SW 1271 (cell line): ENCODE results near the gene CFAP77.
A peak's percentile ranks its signal among the peaks of the same experiment; 100 is the strongest.
"Not testable (repeated sequence)": the region's sequence is repeated elsewhere in the genome, so short reads cannot be mapped to it uniquely, and the experiment has no call there.

Experiments
- DNase-seq, 2 experiments: peaks; one replicate each; lab custom pipeline; 2025; lab: John Stamatoyannopoulos, UW

Gene CFAP77

DNA sequence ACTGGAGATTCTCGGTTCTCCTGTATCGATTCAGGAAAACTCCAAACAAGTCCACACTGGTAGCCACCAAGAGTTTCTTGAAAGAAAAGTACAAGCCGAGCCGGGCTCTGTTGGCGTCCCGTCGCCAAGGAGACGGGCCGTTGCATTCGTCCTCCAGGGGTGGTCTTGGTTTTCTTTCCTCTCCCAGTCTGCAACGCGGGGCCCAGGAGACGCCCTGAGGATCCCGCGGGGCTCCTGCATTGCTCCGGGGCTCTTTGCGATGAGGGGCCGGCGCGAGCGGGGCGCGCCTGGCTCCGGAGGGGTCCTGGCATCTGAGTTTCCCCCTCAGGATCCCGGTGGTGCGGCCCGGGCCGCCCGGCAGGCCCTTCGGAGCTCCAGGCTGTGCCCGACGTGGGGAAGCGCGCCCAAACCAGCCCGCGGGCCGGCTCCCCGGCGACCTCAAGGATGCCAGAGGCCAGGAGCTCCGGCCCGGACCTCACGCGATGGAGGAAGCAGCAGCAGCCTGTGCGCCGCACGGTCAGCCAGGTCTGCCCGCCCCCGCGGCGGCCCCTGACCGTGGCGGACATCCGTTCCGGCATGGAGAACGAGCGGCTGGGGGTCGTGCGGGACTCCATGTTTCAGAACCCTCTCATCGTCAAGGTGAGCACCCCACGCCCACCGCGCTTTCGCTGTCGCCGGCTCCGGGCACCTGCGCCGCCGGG is at the start of gene CFAP77:
TSS of gene CFAP77 (plus strand) at position 384 of the 701 bp plus-strand sequence. CDS start at position 445, 61 bp downstream.
- DNase-seq: peak in 1 of 2 experiments; percentile 39

DNA sequence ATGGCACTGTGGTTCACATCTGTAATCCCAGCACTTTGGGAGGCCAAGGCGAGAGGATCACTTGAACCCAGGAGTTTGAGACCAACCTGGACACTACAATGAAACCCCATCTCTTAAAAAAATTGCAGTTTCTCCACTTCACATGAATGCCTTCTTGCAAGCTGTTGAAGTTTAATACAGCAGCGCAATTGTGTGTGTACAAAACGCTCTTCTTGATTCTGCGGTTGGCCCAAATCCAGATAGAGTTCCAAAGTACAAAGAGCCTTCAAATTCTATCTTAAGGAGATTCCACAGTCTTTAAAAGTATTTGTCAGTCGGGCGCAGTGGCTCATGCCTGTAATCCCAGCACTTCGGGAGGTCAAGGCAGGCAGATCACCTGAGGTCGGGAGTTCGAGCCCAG is 45.9 kb upstream of the CFAP77 start:
- no peak for DNase-seq

DNA sequence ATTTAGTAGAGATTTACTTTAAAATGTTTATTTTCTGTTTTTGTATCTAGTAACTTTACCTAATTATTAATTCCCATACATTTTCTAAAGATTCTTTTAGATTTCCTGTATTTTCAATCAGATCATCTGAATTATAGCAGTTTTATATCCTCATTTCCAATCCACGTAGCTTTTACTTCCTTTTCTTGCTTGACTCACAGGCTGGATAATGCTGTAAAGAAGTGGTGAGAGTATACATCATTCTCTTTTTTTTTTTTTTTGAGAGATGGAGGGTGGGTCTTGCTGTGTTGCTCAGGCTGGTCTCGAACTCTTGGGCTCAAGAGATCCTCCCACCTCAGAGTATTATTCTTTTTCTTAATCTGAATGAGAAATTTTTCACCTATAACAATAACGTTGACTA is 44.0 kb upstream of the CFAP77 start:
- DNase-seq: no peak

DNA sequence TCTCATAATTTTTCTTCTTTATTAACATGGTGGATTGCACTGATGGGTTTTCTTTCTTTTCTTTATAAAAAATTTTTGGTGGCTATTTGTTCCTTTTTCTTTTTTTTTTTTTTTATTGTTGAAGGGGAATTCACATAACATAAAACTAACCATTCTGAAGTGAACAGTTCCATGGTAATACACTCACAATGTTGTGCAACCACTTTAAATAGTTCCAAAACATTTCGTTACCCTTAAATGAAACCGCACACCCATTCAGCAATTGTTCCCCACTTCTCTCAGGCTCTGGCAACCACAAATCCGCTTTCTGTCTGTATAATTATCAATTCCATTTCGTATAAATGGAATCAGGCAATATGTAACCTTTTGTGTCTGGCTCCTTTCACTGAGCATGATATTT is 43.5 kb upstream of the CFAP77 start:
- no peak for DNase-seq

DNA sequence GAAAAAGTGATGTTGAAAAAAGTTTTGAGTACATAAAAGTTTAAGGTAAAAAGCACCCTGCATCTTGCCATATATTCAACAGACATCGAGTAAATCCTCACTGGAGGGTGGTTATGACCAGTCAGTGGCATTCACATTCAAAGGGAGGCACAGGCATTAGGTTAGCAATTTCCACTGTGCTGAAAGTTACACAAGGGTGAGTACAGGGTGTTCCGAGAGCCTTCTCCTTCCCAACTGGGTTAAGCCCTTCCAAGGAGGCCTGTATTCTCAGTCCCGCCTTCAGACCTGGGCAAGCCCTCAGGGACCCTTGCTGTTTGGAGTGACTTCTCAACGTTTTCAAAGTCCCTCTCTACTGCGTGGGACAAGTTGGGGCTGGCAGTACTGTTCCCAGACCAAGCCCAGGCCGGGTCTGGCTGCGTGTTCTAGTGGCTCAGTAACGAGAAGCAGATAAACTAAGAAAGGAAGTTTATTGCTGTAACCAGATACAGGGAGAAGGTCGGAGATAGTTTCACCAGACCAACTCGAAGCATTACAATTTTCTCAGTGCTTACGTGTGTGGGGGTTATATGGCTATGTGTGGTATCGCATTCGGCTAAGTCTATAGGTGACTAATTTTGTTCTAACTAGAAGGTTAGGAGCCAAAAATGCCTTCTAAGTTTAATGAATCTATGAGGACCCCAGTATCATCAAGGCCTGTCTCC is 42.2 kb upstream of the CFAP77 start:
- no peak for DNase-seq

DNA sequence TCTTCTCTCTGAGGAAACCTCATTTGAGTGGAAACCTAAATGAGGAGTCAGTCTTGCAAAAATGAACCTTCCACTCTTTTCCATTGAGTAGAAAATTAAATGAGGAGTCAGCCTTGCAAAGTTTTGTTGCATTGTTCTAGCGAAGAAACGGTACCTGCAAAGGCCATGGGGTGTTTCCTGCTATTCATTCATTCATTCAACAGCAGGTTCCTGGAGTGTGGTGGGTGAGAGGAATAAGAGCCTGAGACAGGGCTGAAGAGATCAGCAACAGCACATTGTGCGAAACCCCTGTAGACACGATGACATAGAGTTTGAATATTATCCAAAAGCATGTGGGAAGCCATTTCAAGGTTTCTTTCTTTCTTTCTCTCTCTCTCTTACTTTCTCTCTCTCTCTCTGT is 40.6 kb upstream of the CFAP77 start:
- DNase-seq: no peak

DNA sequence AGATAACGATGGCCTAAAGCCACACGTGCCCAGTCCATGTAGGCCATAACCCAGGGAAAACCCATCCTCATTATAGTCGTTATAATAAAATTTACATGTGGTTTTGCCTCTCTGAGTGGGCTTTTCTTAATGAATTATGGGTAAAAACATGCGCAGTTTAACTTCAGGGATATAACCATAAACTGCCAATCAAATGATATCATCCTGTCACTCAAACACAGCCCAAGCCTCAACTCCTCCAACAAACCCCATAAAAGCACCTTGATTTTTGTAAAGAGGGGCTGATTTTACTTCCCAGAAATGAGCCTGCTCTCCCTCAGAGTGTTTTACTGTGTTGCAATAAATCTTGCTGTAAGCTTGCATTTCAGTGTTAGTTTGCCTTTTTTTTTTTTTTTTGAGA is 39.4 kb upstream of the CFAP77 start:
- DNase-seq: no peak

DNA sequence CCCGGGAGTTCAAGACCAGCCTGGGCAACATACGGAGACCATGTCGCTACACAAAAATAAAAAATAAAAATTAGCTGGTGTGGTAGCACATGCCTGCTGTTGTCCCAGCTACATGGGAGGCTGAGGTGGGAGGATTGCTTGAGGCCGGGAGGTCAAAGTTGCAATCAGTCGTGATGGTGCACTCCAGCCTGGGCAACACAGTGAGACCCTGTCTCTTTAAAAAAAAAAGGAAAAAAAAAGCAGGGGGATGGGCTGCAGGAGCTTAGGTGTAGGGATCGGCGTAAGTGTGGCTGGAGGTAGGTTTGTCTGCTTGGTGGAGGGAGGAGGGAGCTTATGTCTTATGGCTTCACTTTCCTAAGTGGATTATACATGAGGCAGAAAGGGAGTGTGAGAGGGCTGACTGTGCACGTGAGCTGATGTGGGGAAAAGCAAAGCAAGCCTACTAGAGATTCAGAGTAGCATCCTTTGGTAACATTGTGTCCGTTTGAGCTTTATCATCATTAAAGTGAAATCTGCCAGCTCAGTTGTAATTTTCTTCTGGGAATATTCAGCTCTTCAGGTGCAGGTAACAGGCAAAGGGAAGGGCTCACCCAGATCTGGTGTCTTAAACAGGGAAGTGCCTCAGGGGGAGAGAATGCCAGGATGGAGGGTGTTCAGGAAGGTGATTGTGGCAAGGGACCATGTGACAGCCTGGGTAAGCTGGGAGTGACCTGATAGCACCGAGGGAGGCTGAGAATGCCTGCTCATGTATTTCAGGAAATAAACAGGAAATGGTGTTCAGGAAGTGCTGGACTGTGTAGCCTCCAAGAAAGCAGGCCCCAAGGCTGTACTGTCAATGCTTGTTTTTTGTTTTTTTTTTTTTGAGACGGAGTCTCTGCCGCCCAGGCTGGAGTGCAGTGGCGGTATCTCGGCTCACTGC is 37.6 kb upstream of the CFAP77 start:
- DNase-seq: peak in 1 of 2 experiments; percentile 30

DNA sequence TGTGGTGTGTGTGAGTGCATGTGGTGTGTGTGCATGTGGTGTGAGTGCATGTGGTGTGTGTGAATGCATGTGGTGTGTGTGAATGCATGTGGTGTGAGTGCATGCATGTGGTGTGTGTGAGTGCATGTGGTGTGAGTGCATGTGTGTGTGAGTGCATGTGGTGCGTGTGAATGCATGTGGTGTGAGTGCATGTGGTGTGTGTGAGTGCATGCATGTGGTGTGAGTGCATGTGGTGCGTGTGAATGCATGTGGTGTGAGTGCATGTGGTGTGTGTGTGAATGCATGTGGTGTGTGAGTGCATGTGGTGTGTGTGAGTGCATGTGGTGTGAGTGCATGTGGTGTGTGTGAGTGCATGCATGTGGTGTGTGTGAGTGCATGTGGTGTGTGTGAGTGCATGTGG is 32.2 kb upstream of the CFAP77 start:
- DNase-seq: not testable (repeated sequence)

DNA sequence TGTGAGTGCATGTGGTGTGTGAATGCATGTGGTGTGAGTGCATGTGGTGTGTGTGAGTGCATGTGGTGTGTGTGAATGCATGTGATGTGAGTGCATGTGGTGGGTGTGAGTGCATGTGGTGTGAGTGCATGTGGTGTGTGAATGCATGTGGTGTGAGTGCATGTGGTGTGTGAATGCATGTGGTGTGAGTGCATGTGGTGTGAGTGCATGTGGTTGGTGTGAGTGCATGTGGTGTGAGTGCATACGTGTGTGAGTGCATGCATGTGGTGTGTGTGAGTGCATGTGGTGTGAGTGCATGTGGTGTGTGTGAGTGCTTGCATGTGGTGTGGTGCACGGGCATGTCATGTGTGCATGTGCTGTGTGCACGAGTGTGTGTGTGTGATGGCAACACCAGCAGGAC is 31.6 kb upstream of the CFAP77 start:
- not testable (repeated sequence) for DNase-seq

DNA sequence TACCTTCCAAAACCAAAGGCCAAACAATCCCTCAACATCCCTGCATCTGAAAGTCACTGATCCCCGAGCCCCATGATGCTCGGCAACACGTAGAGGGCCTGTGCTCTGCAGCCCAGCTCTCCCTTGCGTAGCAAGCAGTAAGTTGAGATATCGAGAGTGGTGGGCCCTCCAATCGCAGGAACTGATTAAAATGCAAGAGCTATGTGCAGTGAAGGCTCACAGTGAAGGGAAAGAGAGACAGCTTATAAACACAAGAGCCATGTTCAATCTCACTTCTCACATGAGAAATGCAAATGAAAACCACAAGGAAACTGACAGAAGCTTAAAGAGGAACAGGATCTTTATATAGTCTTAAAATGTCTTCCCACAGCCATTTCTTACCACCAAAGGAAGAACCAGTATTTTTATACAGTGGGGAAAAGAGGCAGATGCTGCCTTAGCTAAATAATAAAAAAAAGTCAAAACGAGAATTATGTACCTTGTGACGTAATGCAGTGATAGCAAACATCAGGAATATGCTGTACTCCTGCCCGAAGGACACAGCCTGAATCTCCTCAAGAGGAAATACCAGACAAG is 28.0 kb upstream of the CFAP77 start:
- no peak for DNase-seq

DNA sequence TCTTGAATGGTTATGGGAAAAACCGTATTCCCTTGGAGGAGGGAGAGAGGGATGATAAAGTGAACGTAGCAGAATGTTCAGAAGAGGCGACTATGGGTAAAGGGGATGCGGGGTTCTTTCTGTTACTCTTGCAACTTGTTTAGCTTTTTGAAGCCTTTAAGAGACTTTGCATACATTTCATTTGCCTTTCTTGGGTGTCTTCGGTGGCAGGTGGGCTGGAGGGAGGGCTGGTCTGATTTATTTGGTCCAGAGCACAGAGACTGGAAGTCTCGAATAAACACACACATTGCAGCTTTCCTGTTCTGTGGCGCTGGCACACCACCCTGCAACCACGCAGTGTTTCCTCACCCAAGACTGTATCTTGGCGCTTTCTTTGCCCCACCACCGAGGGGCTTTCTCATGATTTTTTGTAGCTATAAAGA is 26.5 kb upstream of the CFAP77 start:
- DNase-seq: no peak

DNA sequence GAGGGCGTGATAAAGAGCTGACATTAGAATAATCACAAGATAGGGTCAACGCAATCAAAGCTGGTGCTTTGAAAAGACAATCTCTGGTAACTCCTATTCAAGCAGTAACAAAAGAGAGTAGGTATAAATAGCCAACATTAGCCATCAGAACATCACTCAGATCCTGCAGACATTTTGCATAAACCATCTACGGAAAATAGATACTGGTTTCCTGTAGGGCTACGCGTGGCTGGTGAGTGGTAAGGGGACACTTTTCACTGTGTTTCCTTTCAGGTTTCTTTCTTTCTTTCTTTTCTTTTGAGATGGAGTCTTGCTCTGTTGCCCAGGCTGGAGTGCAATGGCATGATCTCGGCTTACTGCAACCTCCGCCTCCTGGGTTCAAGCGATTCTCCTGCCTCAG is 25.6 kb upstream of the CFAP77 start:
- no peak for DNase-seq

DNA sequence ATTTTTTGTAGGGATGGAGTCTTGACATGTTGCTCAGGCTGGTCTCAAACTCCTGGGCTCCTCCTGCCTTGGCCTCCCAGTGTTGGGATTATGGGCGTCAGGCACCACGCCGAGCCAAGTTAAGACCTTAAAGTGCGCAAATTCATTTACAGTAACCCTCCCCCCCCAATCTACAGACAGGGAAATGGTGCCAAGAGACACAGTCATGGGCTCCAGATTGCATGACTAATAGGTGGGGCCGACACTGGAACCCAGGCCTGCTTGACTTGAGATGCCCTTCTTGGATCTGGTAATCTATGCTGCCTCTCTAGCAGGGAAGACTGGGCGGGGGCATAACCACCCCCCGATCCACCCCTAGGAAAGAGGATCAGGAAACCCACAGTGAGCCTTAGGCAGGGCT is 22.9 kb upstream of the CFAP77 start:
- no peak for DNase-seq

DNA sequence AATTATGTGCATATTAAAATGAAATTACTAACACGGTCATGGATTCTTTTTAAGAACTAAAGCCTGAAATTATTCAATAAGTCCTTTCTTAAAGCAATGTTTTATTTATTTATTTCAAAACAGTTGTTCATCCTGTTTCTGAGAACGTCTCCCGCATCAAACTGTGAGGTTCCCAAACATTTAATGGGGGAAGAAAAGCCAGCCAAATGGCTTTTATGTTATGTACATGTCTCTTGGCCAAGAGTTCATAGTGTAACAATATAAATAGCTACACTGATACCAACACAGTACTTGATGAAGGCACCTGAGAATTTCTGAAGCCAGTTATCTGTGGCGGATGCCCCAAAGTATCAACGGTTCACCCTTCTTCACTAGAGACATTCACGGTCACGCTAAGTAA is 19.0 kb upstream of the CFAP77 start:
- no peak for DNase-seq

DNA sequence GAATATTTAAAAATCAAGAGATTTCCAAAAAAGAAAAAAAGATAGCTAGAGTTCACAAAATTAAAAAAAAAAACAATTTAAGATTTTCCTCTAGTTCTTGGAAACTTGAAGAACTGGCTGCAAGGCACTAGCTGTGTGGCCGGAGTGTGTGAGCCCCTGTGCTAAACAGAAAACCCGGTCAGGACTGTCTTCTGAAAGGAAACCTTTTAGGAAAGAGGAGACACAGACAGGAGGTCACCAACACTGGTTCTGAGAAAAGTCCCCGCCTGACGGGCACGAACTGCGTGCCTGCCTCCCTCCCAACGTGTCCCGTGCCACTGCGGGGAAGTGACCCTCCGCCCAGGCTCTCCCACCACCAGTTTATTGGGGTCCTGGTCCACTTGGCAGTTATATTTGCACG is 18.6 kb upstream of the CFAP77 start:
- DNase-seq: no peak

DNA sequence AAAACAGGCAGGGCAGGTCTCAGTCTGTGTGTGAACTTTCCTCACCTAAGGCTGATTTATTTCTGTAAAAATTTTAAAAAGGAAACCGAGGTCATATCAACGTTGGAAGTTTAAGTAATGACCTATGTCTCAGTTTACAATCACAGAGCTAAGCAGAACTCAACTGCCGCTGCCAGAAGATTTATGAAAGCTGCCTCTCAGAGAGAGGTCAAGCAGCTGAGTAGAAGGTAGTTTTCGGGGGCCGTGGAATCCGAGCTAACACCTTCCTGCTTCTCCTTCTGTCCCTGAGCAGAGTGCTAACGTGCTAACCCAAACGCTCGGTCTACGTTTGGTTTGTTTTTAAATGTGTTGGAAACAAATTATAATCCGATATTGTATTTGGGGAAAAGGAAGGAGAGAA is 14.5 kb upstream of the CFAP77 start:
- no peak for DNase-seq

DNA sequence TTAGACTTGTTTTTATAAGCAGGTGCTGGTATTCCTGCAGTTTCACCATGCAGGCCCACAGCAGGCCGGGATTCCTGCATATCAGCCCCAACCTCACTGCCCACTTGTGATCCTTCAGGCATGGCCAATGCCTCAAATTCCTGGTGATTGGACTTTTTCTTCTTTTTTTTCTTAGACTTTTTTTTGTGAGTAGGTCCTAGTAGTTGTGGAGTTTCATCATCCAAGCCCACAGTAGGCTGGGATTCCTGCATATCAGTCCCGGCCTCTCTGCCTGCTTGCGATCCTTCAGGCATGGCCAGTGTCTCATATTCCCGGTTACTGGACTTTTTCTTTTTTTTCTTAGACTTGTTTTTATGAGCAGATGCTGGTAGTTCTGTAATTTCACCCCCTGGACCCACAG is 8.2 kb upstream of the CFAP77 start:
- DNase-seq: no peak

DNA sequence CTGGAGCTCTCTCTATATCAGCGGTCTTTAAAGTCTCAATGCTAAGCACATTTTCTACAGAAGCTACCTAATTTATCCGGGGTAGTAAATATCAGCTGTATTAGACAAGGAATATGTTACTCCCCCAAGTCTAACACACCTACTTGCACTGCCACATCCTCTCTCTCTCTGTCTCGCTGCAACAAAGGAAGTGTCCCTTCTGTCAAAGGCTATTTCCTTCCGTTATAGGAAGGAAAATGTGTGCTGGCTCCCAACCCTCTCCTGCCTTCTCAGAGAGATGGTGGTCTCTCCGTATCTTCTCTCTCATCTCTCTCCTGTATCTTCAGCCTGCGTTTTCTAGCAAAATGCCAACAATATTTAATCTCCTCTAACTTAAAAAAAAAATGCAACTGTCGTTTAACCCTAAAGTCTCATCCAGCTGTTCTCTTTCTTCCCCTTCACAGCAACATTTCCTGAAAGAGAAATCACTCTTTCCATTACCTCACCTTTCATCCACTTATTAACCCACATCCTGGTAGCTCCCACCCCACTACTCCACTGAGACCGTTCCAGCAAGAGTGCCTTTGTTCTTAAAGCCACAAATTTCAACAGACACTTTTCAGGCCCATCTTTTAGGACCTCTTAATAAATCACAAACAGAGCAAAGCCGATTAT is 5.7 kb upstream of the CFAP77 start:
- no peak for DNase-seq

DNA sequence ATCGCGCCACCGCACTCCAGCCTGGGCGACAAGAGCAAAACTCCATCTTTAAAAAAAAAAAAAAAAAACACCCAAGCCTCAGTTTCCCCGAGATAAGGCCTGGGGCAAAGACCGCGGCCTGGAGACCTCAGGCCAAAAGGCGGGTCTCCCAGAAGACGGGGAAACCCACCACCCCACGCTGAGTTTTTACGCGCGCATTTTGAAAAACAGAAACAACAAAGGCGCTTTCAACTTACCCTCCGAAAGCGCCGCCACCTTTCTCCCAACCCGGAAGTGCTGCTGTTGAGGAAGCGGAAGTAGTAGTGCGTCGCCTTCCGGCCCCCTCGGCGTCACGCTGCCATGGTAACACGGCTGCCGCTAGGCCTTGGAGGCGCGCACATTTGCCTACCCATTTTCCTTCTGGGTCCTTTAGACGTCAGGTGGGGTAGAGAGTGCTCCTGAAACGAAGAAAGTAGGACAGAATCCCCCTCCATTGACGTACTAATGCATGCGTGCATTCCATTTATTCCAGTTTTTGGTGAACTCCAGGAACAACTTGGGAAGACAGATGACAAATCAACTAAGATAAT is 3.4 kb upstream of the CFAP77 start, which contains the start of gene TTF1:
TSS of gene TTF1 (minus strand) at position 287 of the 569 bp plus-strand sequence. CDS start 4,019 bp downstream, outside the sequence.
- peak; percentile 90 for DNase-seq

DNA sequence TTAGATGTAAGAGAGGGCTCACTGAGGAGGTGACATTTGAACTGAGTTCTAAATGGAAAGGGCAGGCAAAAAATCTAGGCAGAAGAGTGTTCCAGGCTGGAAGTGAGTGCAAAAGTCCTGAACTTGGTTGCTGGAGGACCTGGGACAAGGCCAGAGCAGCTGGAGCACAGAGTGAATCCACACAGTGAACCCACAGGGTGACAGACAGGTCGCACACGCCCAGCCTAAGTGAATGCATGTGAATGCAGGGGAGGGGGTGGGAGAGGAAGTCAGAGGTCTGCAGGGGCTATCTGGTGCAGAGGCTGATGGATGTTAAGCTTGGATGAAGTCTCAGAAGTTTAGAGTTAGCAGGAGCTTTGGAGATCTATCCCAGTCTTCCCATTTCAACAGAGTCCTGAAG is 2.8 kb upstream of the CFAP77 start:
- no peak for DNase-seq
